HG03025 (cell line): ENCODE measurements around the gene TTC21A.

ENCODE experiments used
- ATAC-seq: cut with Tn5 transposase; IDR thresholded peaks from one replicate; pipeline ENCODE4 v1.9.1; 2021; ENCODE audit warnings: mild to moderate bottlenecking, moderate library complexity; ENCODE audit not compliant: unreplicated experiment, low FRiP score

TTC21A gene

DNA sequence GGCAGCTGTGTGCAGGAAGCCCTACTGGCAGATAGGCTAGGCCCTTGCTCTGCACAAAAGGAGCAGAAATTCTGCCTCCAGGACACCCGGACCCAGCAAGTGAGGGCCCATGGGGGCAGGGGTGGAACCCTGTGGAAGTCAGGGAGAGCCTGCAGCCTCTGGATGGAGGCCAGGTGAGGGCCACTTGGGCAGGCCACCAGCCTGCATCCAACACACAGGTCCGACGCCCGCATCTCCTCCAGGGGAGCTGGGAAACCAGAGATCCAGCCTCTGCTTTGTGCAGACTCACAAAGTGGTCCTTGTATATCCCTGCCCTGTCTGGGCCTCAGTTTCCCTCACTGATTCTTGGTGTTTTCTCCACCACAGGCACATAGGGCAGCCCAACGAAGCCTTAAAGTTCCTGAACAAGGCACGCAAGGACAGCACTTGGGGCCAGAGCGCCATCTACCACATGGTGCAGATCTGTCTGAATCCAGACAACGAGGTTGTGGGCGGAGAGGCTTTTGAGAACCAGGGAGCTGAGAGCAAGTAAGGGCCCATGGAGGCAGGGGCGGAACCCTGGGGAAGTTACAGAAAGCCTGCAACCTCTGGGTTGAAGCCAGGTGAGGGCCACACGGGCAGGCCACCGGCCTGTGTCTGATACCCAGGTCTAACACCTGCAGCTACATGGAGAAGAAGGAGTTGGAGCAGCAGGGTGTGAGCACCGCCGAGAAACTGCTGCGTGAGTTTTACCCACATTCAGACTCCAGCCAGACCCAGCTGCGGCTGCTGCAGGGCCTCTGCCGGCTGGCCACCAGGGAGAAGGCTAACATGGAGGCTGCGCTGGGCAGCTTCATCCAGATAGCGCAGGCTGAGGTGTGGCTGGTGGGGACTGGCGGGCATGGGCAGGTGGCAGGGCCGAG is 29.3 kb downstream of the TTC21A start:
- ATAC-seq: no peak

GRCh38 chr3:39137435-39137936 is 30.0 kb downstream of the TTC21A start:
- no peak for ATAC-seq

- ATAC-seq: no peak
These were observed 30.7 kb downstream of the TTC21A start for GRCh38 chr3:39137991-39138803.

DNA sequence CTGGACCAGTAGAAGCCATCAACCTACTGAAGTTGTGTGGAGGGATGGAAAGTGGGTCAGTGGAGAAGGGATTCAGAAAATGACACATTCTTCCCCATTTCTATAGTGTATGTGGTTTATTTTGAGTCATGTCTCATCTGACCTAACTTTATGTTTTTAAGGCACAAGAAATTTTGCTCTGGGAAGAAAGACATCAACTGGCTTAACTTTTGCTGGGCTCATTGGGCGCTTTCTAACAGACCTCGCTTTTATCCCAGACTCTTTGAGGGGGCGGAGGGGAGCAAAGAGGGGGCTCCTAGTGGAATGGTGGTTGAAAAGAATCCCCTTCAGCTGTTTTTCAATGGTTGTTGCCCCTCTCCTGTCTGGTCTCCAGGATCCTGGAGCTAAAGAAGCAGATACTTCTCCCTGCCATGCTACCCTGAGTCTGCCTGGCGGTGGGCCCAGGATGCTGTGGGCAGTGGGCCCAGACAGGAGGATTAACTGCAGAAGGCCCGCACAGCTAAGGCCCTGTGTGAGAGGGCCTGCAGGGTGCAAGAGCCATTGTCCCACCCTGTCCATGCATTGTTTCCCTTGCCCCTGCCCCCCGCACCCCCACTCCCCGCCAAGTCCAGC is 31.4 kb downstream of the TTC21A start:
- ATAC-seq: no peak

DNA sequence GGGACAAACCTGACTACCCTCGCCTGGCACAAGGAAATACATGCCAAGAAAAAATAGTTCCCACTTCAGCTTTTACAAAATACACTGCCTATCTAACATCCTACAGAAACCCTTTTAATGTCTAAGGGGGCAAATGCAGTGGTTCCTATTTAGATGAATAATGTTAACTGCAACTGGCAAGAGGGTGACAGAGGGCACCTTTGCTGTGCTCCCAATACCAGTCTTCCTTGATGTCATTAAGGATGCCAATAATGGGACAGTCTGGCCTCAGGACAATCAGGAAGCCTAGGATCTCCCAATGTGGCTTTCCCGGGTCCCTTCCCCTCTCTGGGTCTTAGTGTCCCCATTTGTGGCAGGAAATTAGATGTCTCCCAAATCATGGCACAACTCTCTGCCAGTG is 32.0 kb downstream of the TTC21A start:
- ATAC-seq: no peak

DNA sequence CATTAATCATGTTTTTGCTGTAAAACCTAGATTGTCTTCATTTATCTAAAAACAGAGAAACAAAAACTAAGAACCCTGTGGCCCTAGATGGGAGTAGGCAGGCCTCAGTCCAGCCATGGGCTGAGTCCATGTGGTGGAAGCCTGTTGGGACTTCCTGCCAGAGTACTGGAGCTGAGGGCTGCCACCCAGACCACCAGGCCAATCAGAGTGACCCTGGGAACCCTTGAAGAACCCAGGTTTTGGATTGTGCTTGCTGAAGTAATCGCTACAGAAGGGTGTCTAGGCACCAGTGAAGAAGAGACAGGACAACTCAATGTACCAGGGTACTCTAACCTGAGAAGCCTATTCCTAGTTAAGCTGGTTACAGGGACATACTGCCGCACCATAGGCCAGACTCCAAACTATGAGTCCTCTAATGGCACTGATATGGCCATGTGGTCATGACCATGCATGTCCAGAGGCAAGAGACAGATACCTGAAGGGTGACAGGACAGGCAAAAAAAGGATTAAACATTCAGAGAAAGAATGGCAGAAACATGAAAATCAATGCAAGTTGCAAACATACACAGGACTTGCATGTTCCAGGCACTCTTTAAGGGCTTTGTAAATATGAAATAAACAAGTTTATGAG is 33.0 kb downstream of the TTC21A start:
- no peak for ATAC-seq

DNA sequence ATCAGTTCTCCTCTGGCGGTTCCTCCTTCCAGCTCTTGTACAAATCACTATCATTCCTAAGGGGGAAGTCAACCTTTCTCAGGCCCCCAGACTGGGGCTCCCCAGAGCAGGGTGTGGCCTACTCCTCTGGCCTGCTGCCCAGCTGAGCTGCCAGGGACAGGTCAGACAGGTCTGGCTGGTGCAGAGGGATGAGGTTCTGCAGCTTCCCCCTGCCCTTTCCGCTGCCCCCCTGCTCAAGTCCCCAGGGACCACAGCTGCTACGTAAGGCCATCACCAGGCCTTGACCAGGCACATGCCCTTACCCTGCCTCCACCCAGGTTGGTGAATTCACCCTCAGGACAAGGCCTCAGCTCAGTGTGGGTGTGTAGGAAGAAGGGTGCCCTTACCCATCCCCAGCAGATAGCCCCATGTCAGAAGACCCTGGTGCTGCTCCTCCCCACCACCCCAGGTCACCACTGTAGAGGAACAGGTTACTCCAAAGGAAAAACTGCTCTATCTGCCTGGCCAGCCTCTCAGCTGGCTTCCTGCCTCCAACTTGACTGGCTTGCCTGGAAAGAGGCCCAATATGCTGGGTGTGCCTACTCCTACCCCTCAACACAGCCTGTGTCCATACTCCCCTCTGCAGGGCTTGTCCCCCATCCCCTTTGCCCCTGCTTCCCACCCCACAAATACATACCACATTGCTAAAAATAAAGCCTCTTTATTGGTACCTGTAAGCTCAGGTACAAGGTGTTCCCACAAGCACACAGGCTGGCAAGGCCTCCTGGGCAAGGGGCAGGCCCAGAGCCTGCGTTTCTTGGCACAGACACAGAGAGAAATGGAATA is 33.9 kb downstream of the TTC21A start:
- ATAC-seq: no peak

DNA sequence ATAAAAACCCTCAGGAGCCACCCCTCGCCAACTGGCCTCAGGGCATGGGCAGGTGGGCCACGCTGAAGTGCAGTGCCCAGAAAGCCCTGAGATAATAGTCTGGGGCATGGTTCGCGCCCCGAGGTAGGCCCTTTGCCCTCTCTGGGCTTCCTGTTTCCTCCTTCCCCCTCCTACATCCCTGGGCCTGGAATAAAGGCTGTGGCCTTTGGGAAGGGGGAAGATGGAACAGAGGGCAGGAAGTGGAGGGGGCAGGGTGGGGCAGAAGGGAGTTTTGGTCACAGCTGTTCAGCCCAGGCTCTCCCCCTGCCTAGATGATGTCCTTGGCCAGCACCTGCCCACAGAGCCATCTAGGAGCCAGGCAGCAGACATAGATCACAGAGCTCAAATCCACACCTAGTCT is 34.6 kb downstream of the TTC21A start:
- ATAC-seq: no peak

- no peak for ATAC-seq
These were observed 35.8 kb downstream of the TTC21A start for GRCh38 chr3:39143051-39143885.

GRCh38 chr3:39144095-39144747 is 36.7 kb downstream of the TTC21A start:
- ATAC-seq: no peak

GRCh38 chr3:39144748-39145380 is 37.4 kb downstream of the TTC21A start:
- ATAC-seq: no peak

GRCh38 chr3:39146083-39146501 is 38.6 kb downstream of the TTC21A start:
- ATAC-seq: no peak

GRCh38 chr3:39146611-39147591 is 39.4 kb downstream of the TTC21A start:
- no peak for ATAC-seq

GRCh38 chr3:39147711-39148434 is 40.4 kb downstream of the TTC21A start:
- no peak for ATAC-seq

GRCh38 chr3:39148435-39149058 is 41.1 kb downstream of the TTC21A start:
- no peak for ATAC-seq

- no peak for ATAC-seq
These were observed 41.6 kb downstream of the TTC21A start for GRCh38 chr3:39149059-39149455.
